Bronchial smooth muscle cell (primary cell): ENCODE measurements around the gene TMEM33. TPM values are rescaled to one million over a fixed set of nuclear protein-coding genes. Genes with fewer than 3 reads are reported as not detected.

Experiments used
- total RNA-seq: library from RNA; depleted of rRNA; stranded (reverse); fragments of >200 nt; gene quantifications from 2 replicates; pipeline ENCODE4 v1.2.1, GENCODE V29; 2014

Gene TMEM33, protein sequence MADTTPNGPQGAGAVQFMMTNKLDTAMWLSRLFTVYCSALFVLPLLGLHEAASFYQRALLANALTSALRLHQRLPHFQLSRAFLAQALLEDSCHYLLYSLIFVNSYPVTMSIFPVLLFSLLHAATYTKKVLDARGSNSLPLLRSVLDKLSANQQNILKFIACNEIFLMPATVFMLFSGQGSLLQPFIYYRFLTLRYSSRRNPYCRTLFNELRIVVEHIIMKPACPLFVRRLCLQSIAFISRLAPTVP
- 18.0 and 20.4 TPM in 2 replicates for total RNA-seq

DNA sequence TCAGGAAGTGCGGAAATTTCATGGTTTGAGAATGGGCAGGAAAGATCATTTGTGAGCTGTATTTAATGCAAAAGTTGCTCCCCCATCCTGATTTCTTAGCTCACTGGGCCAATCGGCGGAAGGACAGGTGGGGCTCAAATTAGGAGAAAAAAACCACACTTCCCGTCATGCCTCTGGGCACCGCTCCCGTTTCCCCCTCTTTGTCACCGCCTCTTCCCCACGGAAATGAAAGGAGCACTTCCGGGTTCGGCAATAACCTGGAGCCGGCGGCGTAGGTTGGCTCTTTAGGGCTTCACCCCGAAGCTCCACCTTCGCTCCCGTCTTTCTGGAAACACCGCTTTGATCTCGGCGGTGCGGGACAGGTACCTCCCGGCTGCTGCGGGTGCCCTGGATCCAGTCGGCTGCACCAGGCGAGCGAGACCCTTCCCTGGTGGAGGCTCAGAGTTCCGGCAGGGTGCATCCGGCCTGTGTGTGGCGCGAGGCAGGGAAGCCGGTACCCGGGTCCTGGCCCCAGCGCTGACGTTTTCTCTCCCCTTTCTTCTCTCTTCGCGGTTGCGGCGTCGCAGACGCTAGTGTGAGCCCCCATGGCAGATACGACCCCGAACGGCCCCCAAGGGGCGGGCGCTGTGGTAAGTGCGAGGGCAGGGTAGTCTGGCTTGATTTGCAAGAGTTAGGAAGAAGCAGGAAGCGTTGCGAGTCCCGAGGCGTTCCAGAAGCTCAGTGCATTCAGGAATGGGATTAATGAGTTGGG, at the start of gene TMEM33:
TSS of gene TMEM33 (plus strand) at position 529 of the 751 bp plus-strand sequence. CDS start at position 585, 56 bp downstream.

DNA sequence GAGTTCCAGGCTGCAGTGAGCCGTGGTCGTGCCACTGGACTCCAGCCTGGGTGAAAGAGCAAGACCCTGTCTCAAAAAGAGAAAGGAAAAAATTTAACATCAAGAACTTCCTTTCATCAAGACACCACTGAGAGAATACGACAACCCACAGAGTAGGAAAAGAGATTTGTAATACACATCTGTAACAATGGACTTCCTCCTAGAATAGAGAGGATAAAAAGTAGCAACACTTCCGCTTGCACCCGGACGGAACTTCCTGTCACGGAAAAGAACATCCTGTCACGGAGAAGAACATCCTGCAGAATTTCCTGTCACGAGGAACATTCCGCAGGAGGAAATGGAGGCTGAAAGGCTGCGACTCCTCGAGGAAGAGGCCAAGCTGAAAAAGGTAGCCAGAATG, 46.2 kb downstream of the TMEM33 start, which contains the start of gene DCAF4L1:
TSS of gene DCAF4L1 (plus strand) at position 301 of the 400 bp plus-strand sequence. CDS start at position 338, 37 bp downstream.

DNA sequence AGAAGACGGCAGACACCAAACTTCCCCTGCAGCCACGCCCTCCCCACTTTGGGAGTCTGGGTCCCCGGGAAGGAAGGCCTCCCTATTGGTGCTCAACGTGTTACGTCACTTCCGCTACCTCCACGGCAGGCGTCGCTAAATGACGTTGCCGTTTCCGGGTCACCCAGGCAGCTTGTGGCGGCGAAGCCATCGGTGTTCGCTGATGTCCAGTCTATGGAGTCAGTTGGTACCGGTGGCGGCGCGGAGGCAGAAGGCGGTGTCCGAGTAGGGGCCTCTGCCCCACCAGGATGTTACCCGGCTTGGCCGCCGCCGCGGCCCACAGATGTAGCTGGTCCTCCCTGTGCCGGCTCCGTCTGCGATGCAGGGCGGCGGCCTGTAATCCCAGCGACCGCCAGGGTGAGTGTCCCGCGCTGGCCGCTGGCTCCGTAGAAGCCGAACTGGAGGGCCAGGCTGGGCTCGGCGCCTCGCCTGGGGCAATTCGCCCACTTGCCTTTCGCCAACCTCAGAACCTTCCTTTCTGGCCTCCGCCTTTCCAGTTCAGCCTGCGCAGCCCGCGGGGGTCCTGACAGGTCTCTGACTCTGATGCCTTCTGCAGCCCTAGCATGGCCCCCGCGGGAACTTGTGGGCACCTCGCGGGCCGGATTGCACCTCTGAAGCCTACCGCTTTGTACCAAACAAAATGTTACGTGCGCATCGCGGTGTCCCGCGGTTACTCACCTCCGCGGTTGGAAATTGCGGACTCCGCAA, 55.3 kb downstream of the TMEM33 start, which contains the start of gene SLC30A9:
TSS of gene SLC30A9 (plus strand) at position 166 of the 747 bp plus-strand sequence. CDS start at position 288, 122 bp downstream.

Other genes with a start within 250 kb of the TMEM33 start
- not detected in 2 replicates for gene PHOX2B, start 186.7 kb upstream of the TMEM33 start, total RNA-seq
- under 0.01 TPM in 1 of 2 replicates, not detected in the other for gene DCAF4L1, start 46.3 kb downstream of the TMEM33 start, total RNA-seq
- gene SLC30A9, start 55.1 kb downstream of the TMEM33 start, total RNA-seq: 43.8 and 45.4 TPM in 2 replicates
- not detected in 2 replicates for gene BEND4, start 217.2 kb downstream of the TMEM33 start, total RNA-seq